Activated CD4-positive, CD25-positive, alpha-beta regulatory T cell treated with anti-CD3 and anti-CD28 coated beads, Interleukin-2, amount 50 U/mL, for 16 hours (primary cell): ENCODE data around the gene GOLGA8Q.
"Not testable (repeated sequence)": the region's sequence is repeated elsewhere in the genome, so short reads cannot be mapped to it uniquely, and the experiment has no call there.

ENCODE experiments used
- DNase-seq: peaks from one replicate; pipeline ENCODE4 v3.0.0-alpha.2; 2020; ENCODE audit warnings: low read depth, low spot score

The GOLGA8Q gene

DNA sequence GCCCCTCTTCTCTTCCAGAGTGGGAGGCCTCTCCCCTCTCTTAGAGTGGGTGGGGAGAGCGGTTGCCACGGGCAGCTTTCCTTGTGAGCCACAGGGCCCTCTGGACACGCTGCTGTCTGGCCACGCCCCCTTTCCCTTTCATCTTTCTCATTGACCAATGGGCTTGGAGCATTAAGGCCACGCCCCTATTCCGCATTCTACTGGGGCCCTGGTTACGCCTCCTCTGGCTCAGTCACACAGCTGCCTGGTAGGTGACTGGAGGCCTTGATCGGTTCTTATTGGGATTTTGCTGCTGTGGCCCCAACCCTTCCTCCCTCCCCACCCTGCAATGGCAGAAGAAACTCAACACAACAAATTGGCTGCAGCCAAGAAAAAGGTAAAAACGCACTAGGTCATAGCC is at the start of gene GOLGA8Q:
Gene GOLGA8Q (plus strand): TSS at position 301 of the 400 bp plus-strand sequence. CDS start 28 bp downstream, at position 329.
- not testable (repeated sequence) for DNase-seq

- not testable (repeated sequence) for DNase-seq
Measured at GRCh38 chr15:30502904-30503781, 48.7 kb upstream of the GOLGA8Q start.

DNA sequence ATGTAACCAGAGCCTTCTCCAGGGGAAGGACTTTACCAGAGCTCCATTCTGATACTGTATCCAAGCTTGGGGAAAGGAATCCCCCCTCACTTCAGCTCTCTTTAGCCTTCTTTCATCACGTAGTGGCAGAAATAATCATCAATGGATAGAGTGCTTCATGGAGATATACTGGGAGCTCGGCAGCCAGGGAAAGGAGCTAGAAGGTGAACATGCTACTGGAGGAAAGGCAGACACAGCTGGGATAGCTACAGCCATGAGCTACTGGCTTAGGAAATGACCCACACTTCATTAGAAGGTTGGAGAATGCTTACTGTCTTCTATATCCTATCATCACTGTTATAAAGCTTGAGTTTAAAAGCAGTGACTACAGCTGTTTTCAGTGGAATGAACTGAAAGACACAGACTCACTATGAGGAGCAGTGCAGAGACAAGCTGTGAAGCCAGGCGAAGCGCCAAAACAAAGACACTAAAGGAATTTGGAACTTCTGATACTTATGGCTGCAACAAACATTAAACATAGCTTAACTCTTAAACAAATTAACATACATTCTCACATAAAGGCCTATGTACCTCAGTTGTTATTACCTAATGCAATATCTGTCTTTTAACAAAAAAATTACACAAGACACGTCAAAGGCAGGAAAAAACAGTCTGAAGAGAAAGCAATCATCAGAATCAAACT is 47.5 kb upstream of the GOLGA8Q start:
- not testable (repeated sequence) for DNase-seq

DNA sequence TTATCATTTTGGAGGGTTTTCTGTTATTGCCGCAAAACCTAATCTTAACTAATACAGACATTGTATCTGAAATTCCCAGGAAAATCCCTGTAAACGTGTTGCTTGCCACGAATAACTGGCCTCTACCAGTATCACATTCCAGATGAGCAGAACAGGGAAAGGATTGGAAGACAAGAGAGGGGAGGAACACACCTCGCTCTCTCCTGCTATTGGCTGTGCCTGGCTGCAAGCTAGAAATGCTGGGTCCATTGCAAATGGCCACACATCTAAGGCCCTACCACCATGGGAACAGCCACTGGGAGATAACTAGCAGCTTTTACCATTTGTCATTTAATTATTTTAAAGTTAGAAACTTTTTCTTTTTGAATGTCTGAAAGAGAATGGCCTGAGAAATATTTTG is 37.3 kb upstream of the GOLGA8Q start:
- DNase-seq, result not testable (repeated sequence)

DNA sequence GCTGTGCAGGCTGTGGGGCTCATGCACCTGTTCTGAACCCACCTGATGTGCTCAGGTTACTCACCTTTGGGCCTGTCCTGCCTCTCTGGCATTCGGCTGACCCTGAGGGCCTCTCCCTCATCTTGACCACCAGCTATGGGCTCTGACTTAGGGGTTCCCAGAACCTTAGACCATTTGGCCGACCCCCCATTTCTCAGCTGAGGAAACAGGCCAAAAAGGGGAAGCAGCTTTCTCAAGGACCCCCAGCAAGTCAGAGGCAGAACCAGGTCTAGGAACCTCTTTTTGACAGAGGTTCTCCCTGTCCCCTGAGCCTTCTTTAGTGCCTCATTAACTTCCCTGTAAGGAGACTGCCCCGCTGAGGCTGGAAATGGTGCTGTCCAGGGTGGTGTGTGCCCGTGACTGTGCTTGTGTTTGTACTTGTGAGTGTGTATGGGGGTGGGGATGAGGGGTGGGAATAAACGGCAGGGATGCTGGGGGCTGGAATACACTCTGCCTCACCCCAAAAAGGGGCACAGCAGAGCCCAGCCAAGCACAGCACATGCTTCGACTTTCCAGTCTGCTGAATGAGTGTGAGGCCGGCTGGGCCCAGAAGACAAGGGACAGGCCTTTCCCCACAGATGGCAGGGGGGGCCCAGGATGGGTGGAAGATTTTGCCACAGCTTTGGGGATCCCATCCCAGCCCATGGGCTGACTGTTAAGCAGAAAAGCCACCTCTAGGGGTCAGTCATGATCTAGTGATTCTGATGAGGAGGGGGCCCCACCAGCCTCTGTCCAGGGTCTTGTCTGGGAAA is 28.2 kb upstream of the GOLGA8Q start:
- DNase-seq, result not testable (repeated sequence)

DNA sequence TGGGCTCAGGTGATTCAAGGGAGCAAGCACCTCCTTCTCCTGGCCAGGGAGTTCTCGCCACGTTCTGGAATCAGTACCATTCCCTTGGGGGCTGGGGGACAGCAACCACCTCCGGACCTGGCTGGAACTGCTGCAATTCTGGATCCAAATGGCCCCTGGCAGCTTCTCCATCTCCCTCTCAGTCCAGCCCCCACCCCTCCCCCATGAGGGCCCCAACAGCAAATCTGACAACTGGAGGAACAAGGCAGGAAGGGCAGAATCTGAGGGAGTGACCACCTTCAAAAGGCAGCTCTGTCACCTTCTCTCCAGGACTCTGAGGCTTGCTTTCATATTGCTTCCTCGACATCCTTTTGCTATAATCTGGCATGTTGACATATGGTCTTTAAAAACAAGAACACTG is 25.9 kb upstream of the GOLGA8Q start:
- DNase-seq, result not testable (repeated sequence)

DNA sequence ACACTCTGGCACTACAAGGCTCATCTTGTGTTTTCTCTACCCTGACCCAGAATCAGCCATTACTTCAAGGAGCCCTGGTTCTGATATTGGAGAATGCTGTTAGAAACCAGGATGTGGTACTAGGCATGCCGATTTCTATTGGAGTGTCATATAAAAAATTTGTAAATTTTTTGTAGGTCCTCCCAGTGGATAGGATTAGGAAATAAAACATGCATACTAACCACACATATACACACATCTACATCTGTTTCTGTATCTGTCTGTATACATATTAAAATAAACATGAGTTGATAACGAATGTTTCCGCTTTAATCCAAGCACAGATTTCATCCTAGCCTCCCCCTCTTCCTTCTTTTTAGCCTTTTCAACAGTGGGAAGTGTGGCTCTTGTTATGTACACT is 22.8 kb upstream of the GOLGA8Q start:
- DNase-seq, result not testable (repeated sequence)

DNA sequence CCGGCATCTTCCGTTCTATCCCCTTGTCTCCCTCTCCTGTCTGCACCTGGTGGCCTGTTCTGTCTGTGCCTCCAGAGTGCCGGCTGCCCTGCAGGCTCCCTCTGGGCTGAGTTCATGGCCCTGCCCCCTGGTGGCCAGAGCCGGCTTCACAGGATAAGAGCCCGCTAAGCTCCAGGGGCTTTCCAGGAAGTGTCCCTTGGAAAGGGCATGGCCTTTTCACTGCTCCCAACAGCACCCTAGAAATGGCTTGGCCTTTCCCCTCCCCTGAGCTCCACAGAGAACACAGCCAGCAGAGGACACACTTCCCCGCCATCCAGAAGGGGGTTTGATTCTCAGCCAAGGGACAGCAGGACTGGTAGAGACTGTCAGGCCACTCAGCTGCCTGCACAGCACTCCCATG is 15.1 kb downstream of the GOLGA8Q start:
- not testable (repeated sequence) for DNase-seq

DNA sequence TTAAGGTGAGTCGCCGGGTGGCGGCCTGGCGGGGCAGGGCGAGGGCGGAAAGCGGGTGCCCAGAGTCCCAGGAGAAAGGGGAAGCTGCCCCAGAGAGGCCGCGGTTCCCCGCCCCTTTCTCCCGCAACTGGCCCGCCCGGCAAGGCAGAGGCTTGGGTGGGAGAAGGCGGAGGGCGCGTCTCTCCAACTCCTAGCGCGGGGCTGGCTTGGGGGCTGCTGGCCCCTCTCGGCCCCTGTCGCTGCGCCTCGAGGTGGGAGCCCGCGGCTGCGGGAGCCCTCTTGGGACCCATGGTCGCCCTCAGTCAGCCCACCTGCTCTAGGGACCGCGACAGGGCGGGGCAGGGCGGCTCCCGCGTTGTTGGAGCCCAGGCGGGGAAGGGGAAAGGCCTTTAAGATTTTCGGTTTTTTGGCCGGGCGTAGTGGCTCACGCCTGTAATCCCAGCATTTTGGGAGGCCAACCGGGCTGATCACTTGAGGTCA is 21.2 kb downstream of the GOLGA8Q start:
- DNase-seq, result not testable (repeated sequence)

- DNase-seq, result not testable (repeated sequence)
Measured at GRCh38 chr15:30579394-30579970, 27.6 kb downstream of the GOLGA8Q start.

DNA sequence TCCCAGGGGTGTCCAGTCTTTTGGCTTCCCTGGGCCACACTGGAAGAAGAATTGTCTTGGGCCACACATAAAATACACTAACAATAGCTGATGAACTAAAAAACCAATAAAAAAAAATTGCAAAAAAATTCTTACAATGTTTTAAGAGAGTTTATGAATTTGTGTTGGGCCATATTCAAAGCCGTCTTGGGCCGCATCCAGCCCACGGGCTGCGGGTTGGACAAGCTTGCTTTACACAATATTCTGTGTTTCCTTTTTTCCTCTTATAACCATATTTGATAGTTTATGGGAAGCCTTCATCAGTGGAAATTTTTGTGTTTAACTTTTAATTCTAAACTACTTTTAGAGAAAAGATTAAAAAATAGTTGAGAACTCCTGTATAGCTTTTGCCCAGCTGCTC is 28.9 kb downstream of the GOLGA8Q start:
- not testable (repeated sequence) for DNase-seq

- DNase-seq, result not testable (repeated sequence)
Measured at GRCh38 chr15:30598953-30599352, 47.1 kb downstream of the GOLGA8Q start.

- DNase-seq, result not testable (repeated sequence)
Measured at GRCh38 chr15:30603796-30604195, 51.9 kb downstream of the GOLGA8Q start, which contains the start of gene GOLGA8H. Gene GOLGA8H, plus strand, starts transcription at chr15:30604028. Its CDS starts 98 bp downstream, at chr15:30604126.
